Activated CD8-positive, alpha-beta memory T cell treated with anti-CD3 and anti-CD28 coated beads, Interleukin-2, amount 50 U/mL, for 48 hours (primary cell): ENCODE measurements around the gene PNPLA3.
"Not testable (repeated sequence)": the region's sequence is repeated elsewhere in the genome, so short reads cannot be mapped to it uniquely, and the experiment has no call there.

Experiments
- DNase-seq: peaks from one replicate; pipeline ENCODE4 v3.0.0-alpha.2; 2020

Gene PNPLA3

DNA sequence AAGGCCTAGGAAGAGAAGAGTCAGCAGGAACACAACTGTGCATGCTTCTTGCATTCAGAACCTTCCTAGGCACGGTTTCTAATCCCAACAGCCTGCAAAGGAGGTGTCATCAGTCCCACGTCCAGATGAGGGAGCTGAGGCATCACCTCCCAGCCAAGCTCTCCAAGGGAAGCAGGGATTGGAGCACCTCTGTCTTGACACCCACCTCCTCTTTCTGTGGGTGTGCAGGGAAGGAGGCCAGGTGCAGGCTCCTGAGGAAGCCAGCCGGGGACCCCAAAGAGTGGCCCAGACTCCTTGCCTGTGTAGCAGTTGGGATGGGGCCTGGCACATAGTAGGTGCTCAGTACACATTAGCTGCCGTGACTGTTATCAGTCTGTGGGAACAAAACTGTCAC lies 33.7 kb upstream of the PNPLA3 start:
- DNase-seq = no peak

DNA sequence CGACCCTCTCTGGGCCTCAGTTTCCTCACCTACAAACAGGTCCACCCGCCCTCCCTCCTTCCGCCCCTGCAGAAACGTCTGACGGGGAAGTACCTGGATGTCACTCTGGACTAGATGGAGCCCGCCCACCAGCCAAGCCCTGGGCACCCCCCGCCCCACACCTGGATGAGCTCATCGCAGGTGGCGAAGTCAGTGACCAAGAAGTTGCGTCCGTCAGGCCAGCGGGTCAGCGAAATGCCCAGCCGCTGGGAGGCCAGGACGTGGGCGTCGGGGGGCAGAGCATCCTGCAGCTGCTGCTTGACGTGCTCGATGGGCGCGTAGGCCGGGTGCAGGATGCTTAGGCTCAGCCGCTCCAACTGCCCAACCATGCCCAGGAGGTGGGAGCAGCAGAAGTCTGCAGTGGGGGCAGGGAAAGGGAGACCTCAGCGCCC lies 32.7 kb upstream of the PNPLA3 start:
- no peak for DNase-seq

DNA sequence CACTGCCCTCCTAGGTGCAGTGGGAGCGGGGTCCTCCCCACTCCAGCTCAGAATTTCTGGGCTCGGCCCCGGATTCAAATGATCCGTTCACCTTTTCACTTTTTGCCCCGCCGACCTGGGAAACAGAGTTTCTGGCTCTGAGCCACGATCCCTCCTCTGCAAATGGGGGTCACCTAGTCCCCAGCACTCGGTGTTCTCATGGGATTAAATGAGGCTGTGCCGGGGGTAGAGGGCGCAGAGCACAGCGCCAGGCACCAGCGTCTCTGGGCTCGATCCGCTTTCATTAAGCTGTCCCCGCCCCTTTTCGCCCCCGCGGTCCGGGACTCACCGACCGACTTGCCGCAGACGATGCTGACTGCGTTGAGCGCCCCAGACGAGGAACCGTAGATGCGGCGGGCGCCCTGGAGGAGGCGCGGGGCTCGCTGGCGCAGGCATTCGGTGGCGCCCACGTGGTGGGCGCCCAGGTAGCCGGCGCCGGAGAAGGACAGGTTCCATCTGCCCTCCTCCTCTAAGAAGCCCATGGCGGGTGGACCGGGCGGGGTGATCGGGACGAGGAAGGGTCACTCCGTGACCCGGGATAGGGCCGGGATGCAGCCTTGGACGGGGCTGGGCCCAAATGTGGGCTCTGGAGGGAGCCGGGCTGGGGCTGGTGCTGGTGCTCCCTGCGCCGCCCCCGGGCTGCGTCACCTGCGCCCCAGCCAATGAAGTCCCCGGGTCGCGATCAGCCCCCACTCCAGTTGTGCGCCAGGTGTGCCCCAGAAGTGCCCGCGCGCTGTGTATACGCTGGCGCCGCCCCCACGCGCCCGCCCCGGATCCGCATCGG lies 32.0 kb upstream of the PNPLA3 start, which contains the start of gene PNPLA5:
Gene PNPLA5 (minus strand): TSS at position 654 of the 823 bp plus-strand sequence. CDS start 133 bp downstream, at position 521.
- peak; percentile 63 for DNase-seq

DNA sequence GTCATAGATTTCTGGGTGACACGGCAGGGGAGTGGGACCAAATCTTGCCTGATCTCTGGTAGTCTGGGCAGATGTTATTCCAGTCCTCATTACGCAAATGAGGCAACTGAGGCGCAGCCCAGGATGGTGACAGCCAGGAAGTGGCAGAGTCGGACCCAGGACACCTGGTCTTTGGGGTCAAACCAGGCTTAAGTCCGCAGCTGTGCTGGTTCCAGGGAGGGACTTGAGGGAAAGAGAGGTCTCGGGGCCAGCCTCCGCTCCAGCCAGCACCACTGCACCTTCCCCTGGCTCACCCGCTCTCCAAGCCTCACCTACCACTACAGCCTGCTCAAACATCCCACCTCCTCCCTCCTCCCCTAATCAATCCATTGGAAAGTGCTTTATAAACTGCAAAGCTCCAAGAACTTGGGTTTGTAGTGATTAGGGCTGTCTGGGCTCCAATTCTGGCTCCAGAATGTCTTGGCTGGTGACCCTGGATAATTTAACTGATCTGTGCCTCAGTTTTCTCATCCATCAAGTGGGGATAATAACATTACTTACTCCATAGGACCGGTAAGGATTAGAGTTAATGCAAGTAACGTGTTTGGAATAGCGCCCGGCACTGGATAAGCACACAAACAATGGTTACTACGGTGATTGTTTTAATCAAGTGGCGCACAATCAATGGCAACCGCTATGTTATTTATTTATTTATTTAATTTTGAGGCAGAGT lies 31.3 kb upstream of the PNPLA3 start:
- no peak for DNase-seq

DNA sequence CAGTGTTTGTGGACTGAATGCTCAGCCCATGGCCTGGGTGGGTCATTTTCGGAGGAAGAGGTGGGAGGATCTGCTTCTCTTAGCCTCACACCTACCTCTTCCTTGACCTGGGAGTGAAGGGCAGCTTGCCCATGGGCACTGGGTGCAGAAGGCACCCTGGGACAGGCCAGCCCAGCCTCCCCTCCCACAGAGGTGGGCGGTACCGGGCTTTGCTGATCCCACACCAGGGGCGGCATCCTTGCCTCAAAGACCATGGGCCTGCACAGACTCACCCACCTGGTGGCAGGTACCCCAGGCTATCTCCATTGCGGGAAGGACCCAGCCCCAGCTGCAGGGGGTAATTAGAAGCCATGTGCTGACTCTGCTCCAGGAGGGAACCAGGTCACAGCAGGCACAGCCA lies 30.3 kb upstream of the PNPLA3 start:
- no peak for DNase-seq

- no peak for DNase-seq
Measured at GRCh38 chr22:43894122-43894521, 29.5 kb upstream of the PNPLA3 start.

- no peak for DNase-seq
Measured at GRCh38 chr22:43895986-43896645, 27.5 kb upstream of the PNPLA3 start.

DNA sequence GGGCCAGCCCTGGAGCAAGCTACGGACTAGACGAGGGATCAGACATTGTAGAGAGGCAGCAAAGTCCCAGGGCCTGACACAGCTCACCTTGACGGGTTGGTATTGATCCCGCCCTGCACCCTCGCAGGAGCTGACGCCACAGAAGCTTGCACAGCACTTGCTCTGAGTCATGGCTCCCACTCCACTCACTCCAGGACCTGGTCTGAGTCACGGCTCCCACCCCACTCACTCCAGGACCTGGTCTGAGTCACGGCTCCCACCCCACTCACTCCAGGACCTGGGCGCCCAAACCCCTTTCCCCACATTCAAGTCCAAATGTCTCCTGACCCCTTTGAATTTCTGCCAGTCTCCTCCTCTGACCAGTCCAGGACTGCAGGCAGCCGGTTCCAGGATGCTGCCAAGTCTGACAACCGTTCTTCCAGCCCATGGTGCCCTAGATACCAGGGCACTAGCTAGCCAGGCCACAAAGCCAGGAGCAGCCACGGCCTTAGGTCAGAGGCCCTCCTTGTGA lies 25.8 kb upstream of the PNPLA3 start:
- DNase-seq = no peak

- no peak for DNase-seq
Measured at GRCh38 chr22:43900206-43900605, 23.4 kb upstream of the PNPLA3 start.

DNA sequence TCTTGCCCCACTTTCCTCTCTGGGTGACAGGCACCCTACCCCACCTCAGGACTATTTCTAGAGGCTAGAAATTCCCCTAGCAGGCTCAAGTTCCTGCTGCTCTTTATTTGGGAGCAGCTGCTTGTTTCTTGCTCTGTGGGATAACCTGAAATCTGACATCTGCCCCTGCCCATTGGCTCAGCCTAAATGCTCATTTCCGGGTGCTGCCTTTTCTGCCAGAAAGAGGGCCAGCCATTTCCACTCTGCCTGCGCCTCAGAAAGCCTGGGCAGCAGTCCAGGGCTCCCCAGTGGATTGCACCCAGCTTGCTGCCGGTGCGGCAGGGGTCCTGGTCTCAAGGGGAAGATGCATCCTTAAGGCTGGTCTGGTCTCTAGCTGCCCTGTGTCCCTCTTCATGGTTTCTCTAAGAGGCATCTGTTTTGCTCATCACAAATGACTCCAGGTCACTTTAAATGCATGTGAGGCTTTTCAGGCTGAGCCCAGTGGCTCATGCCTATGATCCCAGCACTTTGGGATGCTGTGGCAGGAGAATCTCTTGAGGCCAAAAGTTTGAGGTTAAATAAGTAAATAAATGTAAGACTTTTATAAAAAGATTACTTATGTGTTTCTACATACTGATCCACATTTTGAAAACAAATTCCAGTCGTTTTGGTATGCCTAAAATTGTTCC lies 21.5 kb upstream of the PNPLA3 start:
- DNase-seq = no peak

- not testable (repeated sequence) for DNase-seq
Measured at GRCh38 chr22:43903033-43903432, 20.6 kb upstream of the PNPLA3 start.

DNA sequence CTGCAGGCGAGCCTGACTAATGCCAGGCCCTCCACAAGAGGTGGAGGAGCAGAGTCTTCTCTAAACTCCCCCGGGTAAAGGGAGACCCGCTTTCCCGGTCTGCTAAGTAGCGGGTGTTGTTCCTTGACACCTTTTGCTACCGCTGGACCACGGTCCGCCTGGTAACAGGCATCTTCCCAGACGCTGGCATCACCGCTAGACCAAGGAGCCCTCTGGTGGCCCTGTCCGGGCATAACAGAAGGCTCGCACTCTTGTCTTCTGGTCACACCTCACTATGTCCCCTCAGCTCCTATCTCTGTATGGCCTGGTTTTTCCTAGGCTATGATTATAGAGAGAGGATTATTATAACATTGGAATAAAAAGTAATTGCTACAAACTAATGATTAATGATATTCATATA lies 19.2 kb upstream of the PNPLA3 start:
- not testable (repeated sequence) for DNase-seq

DNA sequence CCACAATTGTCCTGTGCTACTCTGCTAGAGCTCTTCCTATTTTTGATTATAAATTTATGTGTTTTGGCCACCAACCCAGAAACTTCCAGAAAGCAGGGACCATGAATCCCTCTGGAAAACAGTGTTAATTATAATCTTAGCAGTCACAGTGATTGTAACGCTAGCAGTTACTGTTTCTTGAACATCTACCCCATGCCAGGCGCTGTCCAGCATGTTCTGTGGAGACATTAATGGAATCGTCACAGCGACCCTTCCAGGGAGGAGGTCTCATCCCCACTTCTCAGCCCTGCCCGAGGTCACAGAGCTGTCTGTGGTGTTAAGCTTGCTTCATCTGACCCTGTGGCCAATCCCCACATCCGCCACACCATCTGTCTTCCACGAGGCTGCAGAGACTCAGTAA lies 17.9 kb upstream of the PNPLA3 start:
- no peak for DNase-seq

- no peak for DNase-seq
Measured at GRCh38 chr22:43909708-43910107, 13.9 kb upstream of the PNPLA3 start.

GRCh38 chr22:43910178-43910695 lies 13.4 kb upstream of the PNPLA3 start:
- DNase-seq = no peak

DNA sequence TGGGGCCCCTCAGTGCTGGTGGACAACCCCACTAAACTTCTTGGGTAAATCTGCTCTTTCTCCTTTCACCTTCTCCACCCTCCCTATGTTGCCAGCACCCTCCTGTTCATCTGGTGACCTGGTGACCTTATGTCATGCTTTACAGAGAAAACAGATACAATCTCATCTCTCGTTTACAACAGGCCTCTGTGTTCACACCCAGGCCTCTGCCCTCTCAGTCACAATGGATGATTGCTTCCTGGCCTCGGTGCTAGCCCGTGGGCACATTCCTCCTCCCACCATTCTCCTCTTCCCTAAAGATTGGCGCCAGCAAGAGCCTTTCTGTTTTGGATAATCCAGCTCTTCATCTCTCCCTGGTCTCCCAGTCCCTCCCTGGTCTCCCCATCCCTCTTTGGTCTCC lies 12.3 kb upstream of the PNPLA3 start:
- DNase-seq = no peak

- no peak for DNase-seq
Measured at GRCh38 chr22:43917521-43917920, 6.1 kb upstream of the PNPLA3 start.

DNA sequence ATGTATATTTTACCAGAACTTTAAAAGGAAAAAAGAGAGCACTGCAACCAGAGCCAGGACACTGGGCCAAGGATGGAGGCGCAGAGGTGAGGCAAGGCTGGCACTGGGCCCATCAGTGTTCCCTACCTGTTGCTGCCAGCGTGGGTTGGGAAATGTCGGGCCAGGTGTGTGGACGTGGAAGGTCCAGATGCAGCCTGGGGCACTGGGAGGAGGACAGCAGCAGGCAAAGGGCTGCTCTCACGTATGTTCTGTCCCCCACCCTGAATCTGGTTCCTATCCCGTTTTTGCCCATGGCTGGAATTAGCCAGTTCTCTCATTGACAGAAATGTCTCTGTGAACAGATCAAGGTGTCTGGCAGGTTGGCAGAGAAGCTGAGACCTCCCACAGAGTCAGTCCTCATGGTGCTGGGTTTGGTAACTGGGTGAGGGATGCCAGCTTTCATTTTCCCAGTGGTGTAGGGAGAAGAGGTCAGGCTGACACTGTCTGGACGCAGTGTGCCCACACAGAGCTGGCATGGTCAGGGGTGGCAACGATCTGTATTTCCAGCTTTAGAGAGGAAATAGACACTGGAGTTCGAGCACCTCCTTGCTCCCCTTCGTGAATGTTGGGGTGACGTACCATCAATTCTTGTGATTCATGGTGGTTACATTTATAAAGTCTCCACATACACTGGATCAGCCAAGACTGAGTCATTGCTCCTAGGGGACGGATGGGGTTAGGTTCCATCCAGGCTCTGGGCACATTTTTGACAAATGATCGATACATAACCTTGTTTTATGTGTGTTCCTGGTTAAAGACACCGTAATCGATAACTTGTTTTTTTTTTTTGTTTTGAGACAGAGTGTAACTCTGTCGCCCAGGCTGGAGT lies 4.3 kb upstream of the PNPLA3 start:
- no peak for DNase-seq

GRCh38 chr22:43921370-43921769 lies 2.2 kb upstream of the PNPLA3 start:
- DNase-seq = no peak

GRCh38 chr22:43922123-43922522 lies 1.5 kb upstream of the PNPLA3 start:
- no peak for DNase-seq

DNA sequence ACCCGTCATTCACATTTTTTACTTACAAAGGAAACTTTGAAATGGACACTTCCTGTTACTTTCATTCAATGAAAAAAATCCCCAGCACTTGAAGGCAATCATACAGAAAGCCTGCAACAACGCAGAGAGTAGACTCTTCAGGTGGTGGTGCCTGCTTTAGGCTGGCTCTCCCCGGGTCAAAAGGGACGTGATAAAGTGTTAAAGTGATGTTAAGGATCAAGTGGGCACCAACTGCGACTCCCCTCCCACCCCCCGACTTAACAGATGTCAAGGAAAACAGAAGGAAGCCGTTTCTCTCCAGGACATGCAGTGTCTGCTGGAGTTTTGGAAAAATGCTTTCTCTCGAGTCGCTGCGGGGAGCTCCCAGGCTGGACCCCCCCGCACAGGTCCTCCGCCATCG lies 414 bp upstream of the PNPLA3 start:
- DNase-seq = no peak

DNA sequence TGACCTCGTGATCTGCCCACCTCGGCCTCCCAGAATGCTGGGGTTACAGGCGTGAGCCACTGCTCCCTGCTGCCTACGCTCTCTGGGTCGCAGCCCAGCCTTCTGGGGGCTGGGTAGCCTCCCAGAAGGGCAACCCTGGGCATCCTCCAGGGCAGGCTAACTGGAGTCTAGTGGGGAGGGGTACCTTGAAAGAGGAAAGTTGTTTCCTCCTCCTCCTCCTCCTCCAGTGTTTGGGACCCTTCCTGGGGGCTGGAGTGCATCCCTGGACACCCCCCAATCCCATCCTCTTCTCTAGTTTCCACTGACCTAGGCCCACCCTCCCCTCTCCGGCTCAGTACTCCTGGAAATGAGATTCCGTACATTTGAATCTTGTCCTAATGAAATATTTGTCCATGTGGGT lies 1.3 kb downstream of the PNPLA3 start:
- no peak for DNase-seq
